Activated CD4-positive, alpha-beta T cell treated with anti-CD3 and anti-CD28 coated beads, Interleukin-2, Interleukin-4, amounts not matched to agents 100 ng/mL and 50 ng/mL, durations not matched to agents 16 hours and 8 hours (primary cell): ENCODE results near the gene KCNIP1.

Source experiments
- DNase-seq: peaks from one replicate; pipeline ENCODE4 v3.0.0-alpha.2; 2020; ENCODE audit warnings: low spot score

The KCNIP1 gene

GRCh38 chr5:170781946-170782345 is 278.1 kb downstream of the KCNIP1 start:
- no peak for DNase-seq

GRCh38 chr5:170782438-170782837 is 278.6 kb downstream of the KCNIP1 start:
- DNase-seq: no peak

- DNase-seq: no peak
Observed at GRCh38 chr5:170783498-170784247, 279.9 kb downstream of the KCNIP1 start, which contains the start of gene GABRP. Gene GABRP (plus strand): TSS chr5:170783725. CDS start chr5:170788616, 4,891 bp downstream.

- no peak for DNase-seq
Observed at GRCh38 chr5:170785416-170785815, 281.6 kb downstream of the KCNIP1 start.
